Measurements from ENCODE around the gene ALKBH5.

DNA sequence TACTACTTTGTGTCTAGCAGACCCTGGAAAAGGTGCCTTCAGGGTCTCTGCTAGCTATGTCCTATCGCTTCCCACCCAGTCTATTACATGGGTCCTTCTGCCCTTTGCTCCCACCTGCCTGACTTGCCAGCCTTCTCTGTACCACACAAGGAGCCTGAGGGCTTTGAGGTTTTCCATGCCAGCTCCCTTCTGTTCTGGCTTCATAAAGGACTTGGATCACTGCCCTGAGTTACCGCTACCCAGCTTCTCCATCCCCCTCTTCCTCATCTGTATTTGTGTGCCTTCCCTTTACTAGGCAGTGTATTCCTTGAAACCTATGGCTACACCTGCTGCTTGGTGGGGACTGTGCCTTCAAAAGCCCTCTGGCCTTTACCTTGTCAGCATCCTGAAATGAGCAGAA lies 22.2 kb downstream of the ALKBH5 start:
- TF ChIP-seq CTCF (IDR thresholded peaks at IDR 0.05), result no peak
- no peak for TF ChIP-seq POLR2AphosphoS5 (IDR thresholded peaks at IDR 0.05; ENCODE audit: low read depth, low read length)
